ENCODE results near the gene NXF1.

GRCh38 chr11:62788991-62789390 is 16.2 kb downstream of the NXF1 start:
- TF ChIP-seq, protein P1, sequence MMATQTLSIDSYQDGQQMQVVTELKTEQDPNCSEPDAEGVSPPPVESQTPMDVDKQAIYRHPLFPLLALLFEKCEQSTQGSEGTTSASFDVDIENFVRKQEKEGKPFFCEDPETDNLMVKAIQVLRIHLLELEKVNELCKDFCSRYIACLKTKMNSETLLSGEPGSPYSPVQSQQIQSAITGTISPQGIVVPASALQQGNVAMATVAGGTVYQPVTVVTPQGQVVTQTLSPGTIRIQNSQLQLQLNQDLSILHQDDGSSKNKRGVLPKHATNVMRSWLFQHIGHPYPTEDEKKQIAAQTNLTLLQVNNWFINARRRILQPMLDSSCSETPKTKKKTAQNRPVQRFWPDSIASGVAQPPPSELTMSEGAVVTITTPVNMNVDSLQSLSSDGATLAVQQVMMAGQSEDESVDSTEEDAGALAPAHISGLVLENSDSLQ (IDR thresholded peaks at IDR 0.05) = no peak
- TF ChIP-seq FOXM1 (IDR thresholded peaks at IDR 0.05; ENCODE audit: borderline replicate concordance) (no peak), BHLHE40 (IDR thresholded peaks at IDR 0.05; ENCODE audit: borderline replicate concordance) (no peak), SUZ12 (IDR thresholded peaks at IDR 0.05) (no peak), FOXK2 (IDR thresholded peaks at IDR 0.05) (no peak), LEF1 (IDR thresholded peaks at IDR 0.05; ENCODE audit: borderline replicate concordance) (no peak), TARDBP (IDR thresholded peaks at IDR 0.05) (no peak), HDGF (IDR thresholded peaks at IDR 0.05; ENCODE audit: borderline replicate concordance) (no peak), FOXA1 (IDR thresholded peaks at IDR 0.05) (no peak), ELF4 (IDR thresholded peaks at IDR 0.05) (no peak), SP1 (IDR thresholded peaks at IDR 0.05) (no peak)

All from HEK293T (cell line).